Type B pancreatic cell (in vitro differentiated cells): Measurements from ENCODE around the gene FAM20B. TPM values are rescaled to one million over a fixed set of nuclear protein-coding genes. Genes with fewer than 3 reads are reported as not detected.

Experiments used
- DNase-seq: peaks from one replicate; pipeline ENCODE4 v3.0.0; 2021; ENCODE audit warnings: mixed read lengths; ENCODE audit not compliant: unreplicated experiment; ENCODE audit errors: extremely low spot score
- H3K27ac Mint-ChIP-seq: 2 replicates; pipeline ENCODE4 v1.8.0; 2021; ENCODE audit warnings: mild to moderate bottlenecking, mixed read lengths
- H3K27me3 Mint-ChIP-seq: 2 replicates; pipeline ENCODE4 v1.8.0; 2021; ENCODE audit warnings: mixed read lengths
- H3K36me3 Mint-ChIP-seq: 2 replicates; pipeline ENCODE4 v1.8.0; 2021; ENCODE audit warnings: mixed read lengths
- H3K4me1 Mint-ChIP-seq: one replicate; pipeline ENCODE4 v1.8.0; 2021; ENCODE audit warnings: mixed read lengths; ENCODE audit not compliant: unreplicated experiment
- H3K4me3 Mint-ChIP-seq: 2 replicates; pipeline ENCODE4 v1.8.0; 2021; ENCODE audit warnings: mild to moderate bottlenecking, mixed read lengths
- H3K9me3 Mint-ChIP-seq: 2 replicates; pipeline ENCODE4 v1.8.0; 2021; ENCODE audit warnings: mixed read lengths
- total RNA-seq: library from RNA; stranded (reverse); gene quantifications from 2 replicates; pipeline ENCODE4 v1.2.1, GENCODE V29; 2021; ENCODE audit warnings: low replicate concordance
- TF ChIP-seq, protein P1 (sequence below): fragments of 200-600 bp; sonication (generic); conservative IDR thresholded peaks from 2 replicates; pipeline ENCODE4 v1.5.0; 2021; ENCODE audit warnings: antibody characterized with exemption, mild to moderate bottlenecking

Gene FAM20B
- total RNA-seq, 1 donor from 2014 or later, result 41.0 TPM

- H3K4me3 Mint-ChIP-seq, result no peak overlapping the region
- TF ChIP-seq, protein P1, sequence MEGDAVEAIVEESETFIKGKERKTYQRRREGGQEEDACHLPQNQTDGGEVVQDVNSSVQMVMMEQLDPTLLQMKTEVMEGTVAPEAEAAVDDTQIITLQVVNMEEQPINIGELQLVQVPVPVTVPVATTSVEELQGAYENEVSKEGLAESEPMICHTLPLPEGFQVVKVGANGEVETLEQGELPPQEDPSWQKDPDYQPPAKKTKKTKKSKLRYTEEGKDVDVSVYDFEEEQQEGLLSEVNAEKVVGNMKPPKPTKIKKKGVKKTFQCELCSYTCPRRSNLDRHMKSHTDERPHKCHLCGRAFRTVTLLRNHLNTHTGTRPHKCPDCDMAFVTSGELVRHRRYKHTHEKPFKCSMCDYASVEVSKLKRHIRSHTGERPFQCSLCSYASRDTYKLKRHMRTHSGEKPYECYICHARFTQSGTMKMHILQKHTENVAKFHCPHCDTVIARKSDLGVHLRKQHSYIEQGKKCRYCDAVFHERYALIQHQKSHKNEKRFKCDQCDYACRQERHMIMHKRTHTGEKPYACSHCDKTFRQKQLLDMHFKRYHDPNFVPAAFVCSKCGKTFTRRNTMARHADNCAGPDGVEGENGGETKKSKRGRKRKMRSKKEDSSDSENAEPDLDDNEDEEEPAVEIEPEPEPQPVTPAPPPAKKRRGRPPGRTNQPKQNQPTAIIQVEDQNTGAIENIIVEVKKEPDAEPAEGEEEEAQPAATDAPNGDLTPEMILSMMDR, result no peak
- H3K36me3 Mint-ChIP-seq, result peaks cover 20% of the 10 kb centered on the region
- no peak for DNase-seq
- no peak overlapping the region for H3K27ac Mint-ChIP-seq
- no peaks in the 10 kb centered on the region for H3K27me3 Mint-ChIP-seq
- H3K4me1 Mint-ChIP-seq, result peaks cover 16% of the 10 kb centered on the region
- peaks cover 10% of the 10 kb centered on the region for H3K9me3 Mint-ChIP-seq
Observed at GRCh38 chr1:179042087-179042486, 16.4 kb downstream of the FAM20B start.

- no peak for DNase-seq
- Mint-ChIP-seq H3K36me3 (peaks cover 24% of the 10 kb centered on the region), H3K27me3 (no peaks in the 10 kb centered on the region), H3K9me3 (peaks cover 10% of the 10 kb centered on the region), H3K4me1 (peaks cover 20% of the 10 kb centered on the region), H3K27ac (no peak overlapping the region), H3K4me3 (no peak overlapping the region)
- TF ChIP-seq, protein P1, result no peak
Observed at GRCh38 chr1:179042700-179043099, 17.0 kb downstream of the FAM20B start.

- no peak overlapping the region for H3K4me3 Mint-ChIP-seq
- no peak overlapping the region for H3K27ac Mint-ChIP-seq
- no peak for DNase-seq
- peaks cover 24% of the 10 kb centered on the region for H3K36me3 Mint-ChIP-seq
- H3K4me1 Mint-ChIP-seq, result peaks cover 26% of the 10 kb centered on the region
- TF ChIP-seq, protein P1, result no peak
- peaks cover 10% of the 10 kb centered on the region for H3K9me3 Mint-ChIP-seq
- H3K27me3 Mint-ChIP-seq, result no peaks in the 10 kb centered on the region
Observed at GRCh38 chr1:179043266-179043665, 17.6 kb downstream of the FAM20B start.

- H3K9me3 Mint-ChIP-seq, result peaks cover 10% of the 10 kb centered on the region
- no peak for DNase-seq
- no peak overlapping the region for H3K27ac Mint-ChIP-seq
- TF ChIP-seq, protein P1, result no peak
- no peaks in the 10 kb centered on the region for H3K27me3 Mint-ChIP-seq
- no peak overlapping the region for H3K4me3 Mint-ChIP-seq
- peaks cover 22% of the 10 kb centered on the region for H3K4me1 Mint-ChIP-seq
- peaks cover 24% of the 10 kb centered on the region for H3K36me3 Mint-ChIP-seq
Observed at GRCh38 chr1:179043907-179044306, 18.2 kb downstream of the FAM20B start.

GRCh38 chr1:179046808-179047635, 21.3 kb downstream of the FAM20B start:
- H3K36me3 Mint-ChIP-seq, result peaks cover 24% of the 10 kb centered on the region
- peaks cover 5% of the 10 kb centered on the region for H3K9me3 Mint-ChIP-seq
- TF ChIP-seq, protein P1, result no peak
- peaks cover 17% of the 10 kb centered on the region for H3K4me1 Mint-ChIP-seq
- no peak for DNase-seq
- H3K4me3 Mint-ChIP-seq, result no peak overlapping the region
- no peak overlapping the region for H3K27ac Mint-ChIP-seq
- H3K27me3 Mint-ChIP-seq, result no peaks in the 10 kb centered on the region
